ENCODE measurements around the gene EIF3B. TPM values are rescaled to one million over a fixed set of nuclear protein-coding genes. Genes with fewer than 3 reads are reported as not detected.

EIF3B gene
- total RNA-seq, 4 donors from 2014 or later = 76.8 to 151 (median 102) TPM

DNA sequence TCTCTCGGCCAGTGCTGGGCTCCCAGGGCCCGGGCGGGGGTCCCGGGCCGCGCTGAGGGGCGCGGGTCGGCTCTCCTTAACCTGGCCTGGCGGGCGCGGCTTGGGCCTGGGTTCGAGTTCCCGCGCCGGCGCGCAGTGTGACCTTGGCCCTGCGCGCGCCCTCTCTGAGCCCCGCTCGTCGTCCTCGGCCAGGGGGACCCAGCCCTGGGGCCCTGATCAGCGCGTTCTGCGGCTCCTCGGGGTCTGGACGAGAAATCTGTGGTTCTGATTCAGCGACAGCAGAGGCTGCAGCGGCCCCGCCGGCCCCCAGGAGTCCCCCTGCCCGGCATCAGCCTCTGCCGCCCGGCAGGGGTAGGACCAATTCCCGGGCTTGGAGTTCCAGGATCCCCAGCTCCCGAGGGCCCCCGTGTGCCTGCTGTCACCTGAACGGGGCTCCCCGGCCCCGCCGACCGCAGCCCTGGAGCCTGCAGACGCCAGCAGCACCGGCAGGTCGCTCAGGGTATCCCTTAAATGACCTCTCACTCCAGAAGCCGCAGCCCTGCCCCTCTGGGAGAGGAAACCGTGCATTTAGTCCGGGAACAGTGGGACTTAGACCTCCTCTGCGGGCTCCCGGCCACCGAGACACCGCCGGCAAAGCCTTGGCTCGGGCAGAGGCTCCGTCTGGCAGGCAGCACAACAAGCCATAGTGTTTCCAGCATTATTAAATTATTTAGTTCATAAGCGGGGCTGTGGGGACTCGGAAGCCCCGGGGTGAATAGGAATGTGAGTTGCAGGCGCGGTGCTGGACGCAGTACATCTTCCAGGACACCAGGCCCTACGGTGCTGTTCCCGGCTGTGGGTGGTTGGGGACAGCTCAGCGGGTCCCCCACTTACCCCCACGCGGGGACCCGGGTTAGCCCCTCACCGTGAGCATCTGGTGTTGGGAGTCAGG lies 49.4 kb downstream of the EIF3B start:
- TF ChIP-seq, protein P1, sequence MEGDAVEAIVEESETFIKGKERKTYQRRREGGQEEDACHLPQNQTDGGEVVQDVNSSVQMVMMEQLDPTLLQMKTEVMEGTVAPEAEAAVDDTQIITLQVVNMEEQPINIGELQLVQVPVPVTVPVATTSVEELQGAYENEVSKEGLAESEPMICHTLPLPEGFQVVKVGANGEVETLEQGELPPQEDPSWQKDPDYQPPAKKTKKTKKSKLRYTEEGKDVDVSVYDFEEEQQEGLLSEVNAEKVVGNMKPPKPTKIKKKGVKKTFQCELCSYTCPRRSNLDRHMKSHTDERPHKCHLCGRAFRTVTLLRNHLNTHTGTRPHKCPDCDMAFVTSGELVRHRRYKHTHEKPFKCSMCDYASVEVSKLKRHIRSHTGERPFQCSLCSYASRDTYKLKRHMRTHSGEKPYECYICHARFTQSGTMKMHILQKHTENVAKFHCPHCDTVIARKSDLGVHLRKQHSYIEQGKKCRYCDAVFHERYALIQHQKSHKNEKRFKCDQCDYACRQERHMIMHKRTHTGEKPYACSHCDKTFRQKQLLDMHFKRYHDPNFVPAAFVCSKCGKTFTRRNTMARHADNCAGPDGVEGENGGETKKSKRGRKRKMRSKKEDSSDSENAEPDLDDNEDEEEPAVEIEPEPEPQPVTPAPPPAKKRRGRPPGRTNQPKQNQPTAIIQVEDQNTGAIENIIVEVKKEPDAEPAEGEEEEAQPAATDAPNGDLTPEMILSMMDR (IDR thresholded peaks at IDR 0.05; ENCODE audit: low read depth) = no peak

DNA sequence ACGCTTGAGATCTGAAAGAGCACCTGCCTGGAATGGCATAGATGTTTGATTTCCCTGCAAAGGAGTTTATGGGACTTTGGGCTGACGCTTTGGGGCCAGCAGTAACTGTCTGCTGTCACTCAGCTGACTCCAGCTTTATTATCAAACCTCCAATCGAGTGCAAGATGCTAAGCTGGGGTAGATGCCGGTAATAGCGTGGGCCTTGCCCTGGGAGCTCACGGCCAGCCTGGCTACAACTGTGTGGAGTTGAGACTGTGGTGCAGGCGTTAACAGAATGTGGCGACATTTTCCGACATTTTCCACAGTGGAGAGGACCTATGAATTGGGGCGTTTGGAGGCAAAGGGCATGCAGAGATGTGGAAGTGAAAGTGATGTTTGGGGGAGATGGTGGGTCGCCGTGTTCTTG lies 50.1 kb downstream of the EIF3B start:
- TF ChIP-seq, protein P1 (IDR thresholded peaks at IDR 0.05; ENCODE audit: low read depth) = no peak

GRCh38 chr7:2405201-2405600 lies 50.6 kb downstream of the EIF3B start:
- TF ChIP-seq, protein P1 (IDR thresholded peaks at IDR 0.05; ENCODE audit: low read depth) = no peak

- TF ChIP-seq, protein P1 (IDR thresholded peaks at IDR 0.05; ENCODE audit: low read depth) = no peak
Observed at GRCh38 chr7:2405601-2406345, 51.1 kb downstream of the EIF3B start.

DNA sequence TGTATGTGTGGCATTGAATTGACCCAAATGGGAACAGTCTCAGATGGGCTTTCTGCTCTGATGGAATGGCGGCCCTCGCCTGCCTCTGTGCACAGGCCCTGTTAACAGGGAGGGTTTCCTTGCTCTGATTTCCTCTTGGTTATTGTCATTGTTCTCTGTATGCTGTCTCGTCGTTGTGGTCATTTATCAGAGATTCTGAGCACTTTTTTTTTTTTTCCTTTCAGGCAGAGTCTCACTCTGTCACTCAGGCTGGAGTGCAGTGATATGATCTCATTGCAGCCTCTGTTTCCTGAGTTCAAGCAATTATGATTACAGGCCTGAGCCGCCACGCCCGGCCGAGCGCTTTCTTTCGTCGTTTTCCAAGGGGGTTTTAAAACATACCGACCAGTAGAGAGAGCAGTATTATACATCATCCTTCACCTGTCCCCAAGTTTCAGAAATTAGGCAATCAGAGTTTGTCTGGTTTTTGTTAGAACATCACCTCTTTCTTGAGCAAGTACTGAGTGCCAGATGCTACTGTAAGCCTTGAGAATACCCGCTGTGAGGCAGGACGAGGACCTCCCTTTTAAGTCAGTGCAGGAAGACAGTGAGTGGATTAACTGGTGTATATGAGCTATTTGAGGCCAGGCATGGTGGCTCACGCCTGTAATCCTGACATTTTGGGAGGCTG lies 55.3 kb downstream of the EIF3B start:
- TF ChIP-seq, protein P1 (IDR thresholded peaks at IDR 0.05; ENCODE audit: low read depth) = no peak

DNA sequence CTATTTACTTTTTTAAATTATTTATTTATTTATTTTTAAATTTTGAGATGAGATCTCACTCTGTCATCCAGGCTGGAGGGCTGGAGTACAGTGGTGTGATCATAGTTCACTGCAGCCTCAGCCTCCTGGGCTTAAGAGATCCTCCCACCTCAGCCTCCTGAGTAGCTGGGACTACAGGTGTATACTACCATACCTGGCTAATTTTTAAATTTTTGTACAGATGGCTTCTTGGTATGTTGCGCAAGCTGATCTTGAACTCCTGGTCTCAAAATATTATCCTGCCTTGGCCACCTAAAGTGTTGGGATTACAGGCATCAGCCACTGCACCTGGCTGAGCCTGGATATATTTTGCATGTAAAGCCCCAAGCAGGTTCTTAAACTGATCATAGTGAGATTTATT lies 56.4 kb downstream of the EIF3B start:
- TF ChIP-seq, protein P1 (IDR thresholded peaks at IDR 0.05; ENCODE audit: low read depth) = no peak
